GM12872 (cell line): ENCODE data around the gene FN3KRP.
A peak's percentile ranks its signal among the peaks of the same experiment; 100 is the strongest.

Source experiments
- CTCF ChIP-seq: IDR thresholded peaks from 3 replicates; pipeline ENCODE4 v1.5.1; 2011; ENCODE audit warnings: low read depth, mild to moderate bottlenecking, low read length, moderate library complexity; ENCODE audit not compliant: insufficient read depth

Gene FN3KRP

GRCh38 chr17:82772026-82772425 lies 55.5 kb downstream of the FN3KRP start:
- no peak for TF ChIP-seq CTCF

GRCh38 chr17:82775001-82775823 lies 58.7 kb downstream of the FN3KRP start:
- TF ChIP-seq CTCF = peak; percentile 76

GRCh38 chr17:82776454-82776853 lies 59.9 kb downstream of the FN3KRP start:
- no peak for TF ChIP-seq CTCF
